SK-MEL-5 (cell line): Measurements from ENCODE around the gene LTB. TPM values are rescaled to one million over a fixed set of nuclear protein-coding genes. Genes with fewer than 3 reads are reported as not detected.

Source experiments
- DNase-seq: peaks from one replicate; pipeline ENCODE4 v3.0.0-alpha.2; 2016; ENCODE audit warnings: low read depth, low spot score
- in situ Hi-C: cut with HindIII; loops from 2 replicates; pipeline ENCODE4 v1.10.0; 2016; ENCODE audit warnings: low sequenced_read_pairs, high pct_unique_total_duplicates, low pct_unique_long_range_greater_than_20kb
- polyA plus RNA-seq, 2 experiments: library from polyadenylated mRNA; depleted of rRNA; stranded (reverse); fragments of >200 nt; gene quantifications; 2 replicates each; pipeline ENCODE4 v1.2.3, GENCODE V29; 2015
- total RNA-seq: library from RNA; depleted of rRNA; stranded (reverse); fragments of >200 nt; shearing (Covaris generic); gene quantifications from 2 replicates; pipeline ENCODE4 v1.2.3, GENCODE V29; 2014; rRNA removed

Gene LTB
- total RNA-seq = not detected in 2 replicates
- not detected in 2 replicates for polyA plus RNA-seq (2015; cell fraction: cytosol; rRNA removed)
- polyA plus RNA-seq (2015; cell fraction: nucleus; rRNA removed) = not detected in 2 replicates

GRCh38 chr6:31582230-31582643 lies at the start of gene LTB:
TSS of gene LTB (minus strand) at chr6:31582424. CDS start at chr6:31582417, 7 bp downstream.
- no peak for DNase-seq
- in situ Hi-C loops = no loop called here

GRCh38 chr6:31631681-31632278 lies 49.6 kb upstream of the LTB start:
- in situ Hi-C loops = no loop called here
- DNase-seq = no peak

DNA sequence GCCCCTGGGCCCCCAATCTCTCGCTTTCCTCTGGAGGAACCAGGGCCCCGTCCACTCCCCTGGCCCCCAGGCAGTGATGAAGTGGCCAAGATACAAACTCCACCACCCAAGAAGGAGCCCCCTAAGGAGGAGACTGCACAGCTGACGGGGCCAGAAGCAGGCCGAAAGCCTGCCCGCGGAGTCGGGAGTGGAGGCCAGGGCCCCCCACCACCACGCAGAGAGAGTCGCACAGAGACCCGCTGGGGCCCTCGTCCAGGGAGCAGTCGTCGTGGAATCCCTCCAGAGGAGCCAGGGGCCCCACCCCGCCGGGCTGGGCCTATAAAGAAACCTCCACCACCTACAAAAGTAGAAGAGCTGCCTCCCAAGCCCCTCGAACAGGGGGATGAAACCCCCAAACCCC lies 49.0 kb upstream of the LTB start:
- in situ Hi-C loops = no loop called here

DNA sequence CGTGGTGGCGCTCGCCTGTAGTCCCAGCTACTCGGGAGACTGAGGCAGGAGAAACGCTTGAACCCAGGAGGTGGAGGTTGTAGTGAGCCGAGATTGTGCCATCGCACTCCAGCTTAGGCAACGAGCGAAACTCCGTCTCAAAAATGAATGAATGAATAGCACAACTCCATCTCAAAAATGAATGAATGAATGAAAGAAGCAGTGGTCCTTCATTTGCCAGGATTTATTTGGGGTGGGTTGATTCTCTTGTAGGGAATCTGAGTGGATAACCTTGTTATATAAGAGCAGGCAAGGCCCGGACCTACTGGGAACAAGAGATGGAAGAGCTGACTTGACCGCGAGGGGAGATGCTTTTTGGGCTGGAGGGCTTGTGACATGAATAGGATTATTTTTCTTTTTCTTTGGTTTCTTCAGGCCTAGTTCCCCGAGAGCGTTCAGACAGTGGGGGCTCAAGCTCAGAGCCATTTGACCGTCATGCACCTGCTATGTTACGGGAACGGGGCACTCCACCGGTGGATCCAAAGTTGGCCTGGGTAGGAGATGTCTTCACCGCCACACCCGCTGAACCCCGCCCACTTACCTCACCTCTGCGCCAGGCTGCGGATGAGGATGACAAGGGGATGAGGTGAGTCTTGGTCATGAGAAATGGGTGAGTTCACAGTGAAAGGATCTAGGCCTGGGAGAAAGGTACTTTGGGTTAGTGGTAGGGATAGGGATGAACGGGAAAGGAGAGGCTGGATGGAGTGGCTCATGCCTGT lies 48.1 kb upstream of the LTB start:
- in situ Hi-C loops = no loop called here
- no peak for DNase-seq

More for the DNA sequence above, 49.0 kb upstream of the LTB start:
- DNase-seq = no peak

- in situ Hi-C loops = no loop called here
Observed at GRCh38 chr6:31629014-31629413, 46.8 kb upstream of the LTB start.

DNA sequence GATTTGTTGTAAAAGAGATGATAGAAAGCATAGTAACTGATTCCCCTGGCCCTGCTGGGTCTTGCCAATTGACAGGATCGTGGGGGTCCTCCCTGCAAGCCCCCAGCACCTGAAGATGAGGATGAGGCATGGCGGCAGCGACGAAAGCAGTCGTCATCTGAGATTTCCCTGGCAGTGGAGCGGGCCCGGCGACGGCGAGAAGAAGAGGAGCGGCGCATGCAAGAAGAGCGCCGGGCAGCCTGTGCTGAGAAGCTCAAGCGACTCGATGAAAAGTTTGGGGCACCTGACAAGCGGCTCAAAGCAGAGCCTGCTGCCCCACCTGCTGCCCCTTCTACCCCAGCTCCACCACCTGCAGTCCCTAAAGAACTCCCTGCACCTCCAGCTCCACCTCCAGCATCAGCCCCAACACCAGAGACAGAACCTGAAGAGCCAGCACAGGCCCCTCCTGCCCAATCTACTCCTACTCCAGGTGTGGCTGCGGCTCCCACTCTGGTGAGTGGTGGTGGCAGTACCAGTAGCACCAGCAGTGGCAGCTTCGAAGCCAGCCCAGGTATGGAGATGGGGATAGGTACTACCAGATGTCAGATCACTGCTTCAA lies 45.6 kb upstream of the LTB start:
- DNase-seq = no peak
- in situ Hi-C loops = no loop called here

More at GRCh38 chr6:31629014-31629413, 46.8 kb upstream of the LTB start:
- no peak for DNase-seq

GRCh38 chr6:31626952-31627351 lies 44.7 kb upstream of the LTB start:
- in situ Hi-C loops = no loop called here
- no peak for DNase-seq

DNA sequence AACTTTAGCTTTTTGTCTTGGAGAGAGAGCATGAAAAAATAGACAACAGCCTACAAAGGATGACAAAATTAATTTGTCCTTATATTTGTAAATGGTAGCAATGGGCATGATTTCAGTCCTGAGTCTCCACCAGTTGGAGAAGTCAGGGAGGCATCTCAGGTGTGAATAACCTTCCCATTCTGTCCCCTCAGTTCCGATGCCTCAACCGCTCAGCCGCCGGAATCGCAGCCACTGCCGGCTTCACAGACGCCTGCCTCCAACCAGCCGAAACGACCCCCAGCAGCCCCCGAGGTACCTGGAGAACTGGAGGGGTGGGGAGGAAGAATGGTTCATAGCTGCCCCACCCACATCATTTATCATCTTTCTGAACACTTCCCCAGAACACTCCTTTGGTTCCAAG lies 41.8 kb upstream of the LTB start:
- in situ Hi-C loops = no loop called here
- DNase-seq = no peak

- no peak for DNase-seq
- in situ Hi-C loops = no loop called here
Observed at GRCh38 chr6:31622684-31623091, 40.5 kb upstream of the LTB start.

DNA sequence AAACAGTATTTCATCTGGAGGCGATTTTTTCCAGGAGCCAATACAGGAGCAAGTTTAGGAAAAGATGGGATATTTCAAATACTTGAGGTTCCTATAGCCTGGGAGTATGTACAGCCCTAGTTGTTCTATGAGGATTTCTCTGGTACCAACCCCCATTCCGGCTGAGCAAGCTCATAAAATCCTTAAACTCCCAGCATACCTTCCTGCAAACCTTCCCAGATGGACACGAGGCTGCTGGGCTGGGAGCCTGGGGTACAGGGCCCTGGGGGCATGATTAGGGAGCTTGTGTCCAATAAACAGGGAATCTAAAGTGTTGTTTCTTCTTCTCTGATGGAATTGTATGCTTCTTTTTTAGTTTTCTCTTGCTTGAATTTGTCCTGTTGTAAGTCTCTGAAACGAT lies 39.8 kb upstream of the LTB start:
- in situ Hi-C loops = no loop called here
- DNase-seq = no peak

GRCh38 chr6:31621320-31621939 lies 39.2 kb upstream of the LTB start:
- no peak for DNase-seq
- in situ Hi-C loops = no loop called here

GRCh38 chr6:31620586-31621319 lies 38.5 kb upstream of the LTB start, which contains the start of gene PRRC2A:
TSS of gene PRRC2A (plus strand) at chr6:31620715. CDS start at chr6:31622790, 2,075 bp downstream.
- in situ Hi-C loops = no loop called here
- peak; percentile 71 for DNase-seq

DNA sequence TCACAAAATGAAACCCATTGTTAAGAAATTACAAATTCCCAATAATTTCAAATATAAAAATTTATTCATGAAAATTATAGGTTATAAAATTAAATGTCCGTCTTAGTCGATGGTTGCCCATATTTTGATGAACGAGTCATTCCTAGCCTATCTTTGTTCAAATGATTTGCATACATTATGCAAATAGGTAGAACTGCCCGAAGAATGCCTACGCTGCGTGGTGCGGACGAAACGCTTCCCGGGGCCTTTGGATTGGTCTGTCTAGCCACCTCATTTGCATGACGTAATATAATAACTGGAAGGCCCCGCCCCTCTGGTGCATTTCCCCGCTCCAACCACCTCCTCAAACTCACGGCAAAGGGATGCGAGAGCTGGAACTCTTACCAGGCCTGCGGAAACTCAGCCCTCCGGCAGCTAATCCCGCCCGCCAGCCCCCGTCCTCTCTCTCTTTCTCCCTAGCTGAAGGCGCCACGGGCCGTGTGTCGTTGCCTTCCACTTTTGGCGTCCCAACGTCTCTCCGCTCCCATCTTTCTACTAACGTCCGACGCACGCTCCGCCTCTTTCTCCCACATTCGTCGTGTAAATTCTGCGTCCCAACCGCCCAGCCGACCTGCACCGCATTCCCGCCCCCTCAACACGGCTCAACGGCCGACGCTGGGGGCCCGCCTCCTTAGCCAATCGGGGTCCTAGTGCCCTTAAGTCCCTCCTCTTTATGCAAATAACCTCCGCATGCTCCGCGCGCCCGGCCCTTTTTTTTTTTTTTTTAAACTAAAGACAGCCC lies 37.8 kb upstream of the LTB start:
- DNase-seq = peak; percentile 98
- in situ Hi-C loops = no loop called here

GRCh38 chr6:31617010-31617409 lies 34.8 kb upstream of the LTB start:
- DNase-seq = no peak
- in situ Hi-C loops = no loop called here

GRCh38 chr6:31615748-31616147 lies 33.5 kb upstream of the LTB start:
- no peak for DNase-seq
- in situ Hi-C loops = no loop called here

- in situ Hi-C loops = no loop called here
- DNase-seq = no peak
Observed at GRCh38 chr6:31614684-31615578, 32.7 kb upstream of the LTB start, which contains the start of gene AIF1. TSS of gene AIF1 (plus strand) at chr6:31615234. CDS start at chr6:31615330, 96 bp downstream.
